ENCODE measurements around the gene RNLS.
A peak's percentile ranks its signal among the peaks of the same experiment; 100 is the strongest.

RNLS gene

DNA sequence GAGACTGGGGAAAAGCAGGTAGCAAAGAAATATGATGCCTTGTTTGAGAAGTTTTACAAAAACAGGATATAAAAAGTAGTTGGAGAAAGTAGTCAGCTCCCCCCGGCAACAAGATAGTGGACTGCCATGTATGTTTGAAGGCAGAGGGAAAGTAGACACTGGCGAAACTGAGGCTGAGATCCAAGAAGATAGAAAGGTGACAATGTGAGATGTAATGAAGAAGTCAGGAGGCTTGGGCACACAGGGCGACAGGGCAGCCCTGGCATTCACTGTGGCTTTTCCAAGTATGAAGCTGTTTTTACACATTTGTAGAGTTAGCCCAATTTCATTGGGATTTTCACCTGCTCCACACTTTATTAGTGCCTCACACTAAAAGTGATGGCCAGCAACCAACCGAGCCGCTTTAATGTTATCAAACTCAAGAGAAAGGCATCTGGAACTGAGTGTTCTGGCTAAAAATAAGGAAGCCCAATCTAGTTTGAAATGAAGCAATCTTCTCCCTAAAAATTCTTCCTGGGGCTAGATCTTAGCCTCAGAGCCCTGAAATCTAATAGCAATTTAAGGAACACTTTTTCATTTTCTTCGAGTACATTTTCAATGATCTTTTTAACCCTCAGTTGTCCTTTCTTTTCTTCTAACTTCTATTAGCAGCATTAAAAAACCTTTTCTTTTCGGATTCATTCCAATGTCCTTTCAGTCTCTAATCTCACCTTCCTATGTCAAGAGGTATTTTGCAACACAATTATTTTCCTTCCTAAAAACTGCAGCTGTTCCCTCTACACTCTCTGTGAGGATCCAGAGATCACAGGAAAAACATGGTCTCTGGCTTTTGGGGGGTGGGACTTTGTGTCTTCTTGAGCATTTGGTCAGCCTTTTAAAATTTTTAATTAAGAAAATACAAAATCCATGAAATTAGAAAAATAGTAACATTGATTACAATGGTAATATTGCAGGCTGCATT lies 108.0 kb downstream of the RNLS start:
- DNase-seq (ENCODE audit: low spot score) = no peak

DNA sequence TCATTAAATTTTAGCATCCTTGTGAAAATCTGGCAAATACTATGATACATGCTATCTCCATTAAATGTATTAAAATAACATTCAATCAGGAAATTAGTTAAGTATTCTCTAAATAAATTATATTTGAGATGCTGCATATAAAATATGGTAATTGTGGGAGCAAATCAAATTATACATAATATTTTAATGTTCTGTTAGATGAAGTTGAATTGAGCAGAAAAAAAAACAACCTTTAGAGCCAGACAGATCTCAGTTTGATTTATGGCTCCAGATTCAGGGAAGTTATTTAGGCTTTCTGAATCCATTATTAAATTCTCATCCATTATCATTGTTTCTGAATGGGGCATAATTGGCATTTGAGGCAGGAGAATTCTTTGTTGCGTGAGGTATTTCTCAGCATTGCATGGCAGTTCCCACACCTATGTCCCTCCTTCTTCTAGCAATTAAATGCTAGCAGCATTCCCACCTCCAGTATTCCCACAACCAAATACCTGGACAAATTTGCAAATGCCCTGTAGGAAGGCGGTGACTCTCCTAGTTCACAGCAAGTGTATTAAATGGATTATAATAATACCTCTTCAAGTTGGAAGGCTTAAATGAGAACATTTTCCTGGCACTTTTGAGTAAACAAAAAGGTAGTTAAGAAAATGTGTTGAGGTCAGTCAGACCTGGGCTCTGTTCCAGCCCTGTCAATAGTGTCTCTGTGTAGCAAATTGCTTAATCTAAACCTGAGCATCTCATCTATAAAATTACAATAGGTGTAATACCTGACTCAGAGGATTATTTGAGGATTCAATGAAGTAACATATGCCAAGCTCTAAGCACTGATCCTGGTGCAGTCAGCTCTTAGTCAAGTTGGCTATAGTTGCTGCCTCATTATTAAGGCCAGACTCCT lies 108.9 kb downstream of the RNLS start:
- peak; percentile 37 for DNase-seq (ENCODE audit: low spot score)

- DNase-seq (ENCODE audit: low spot score) = peak; percentile 16
Observed at GRCh38 chr10:88472540-88472939, 110.6 kb downstream of the RNLS start.

- no peak for DNase-seq (ENCODE audit: low spot score)
Observed at GRCh38 chr10:88471899-88472298, 111.2 kb downstream of the RNLS start.

- peak; percentile 18 for DNase-seq (ENCODE audit: low spot score)
Observed at GRCh38 chr10:88467835-88468485, 115.2 kb downstream of the RNLS start.

DNA sequence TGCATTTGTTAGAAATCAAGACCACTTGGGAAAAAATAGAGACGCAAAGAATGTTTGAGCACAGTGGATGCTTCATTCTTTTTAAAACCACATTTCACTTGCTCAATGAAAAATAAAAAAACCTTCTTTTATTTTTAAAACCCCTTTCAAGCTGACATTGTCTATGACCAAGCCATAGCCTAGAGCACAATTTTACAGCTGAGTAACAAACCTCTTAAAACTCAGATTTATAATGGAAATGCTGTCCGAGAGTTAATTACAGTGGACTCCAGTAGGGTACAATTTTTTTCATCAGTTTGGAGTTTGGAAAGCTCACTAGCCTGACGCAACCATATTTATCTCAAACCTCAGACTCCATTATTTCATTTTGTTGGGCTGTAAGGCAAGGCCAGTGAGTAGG lies 116.3 kb downstream of the RNLS start:
- DNase-seq (ENCODE audit: low spot score) = no peak

DNA sequence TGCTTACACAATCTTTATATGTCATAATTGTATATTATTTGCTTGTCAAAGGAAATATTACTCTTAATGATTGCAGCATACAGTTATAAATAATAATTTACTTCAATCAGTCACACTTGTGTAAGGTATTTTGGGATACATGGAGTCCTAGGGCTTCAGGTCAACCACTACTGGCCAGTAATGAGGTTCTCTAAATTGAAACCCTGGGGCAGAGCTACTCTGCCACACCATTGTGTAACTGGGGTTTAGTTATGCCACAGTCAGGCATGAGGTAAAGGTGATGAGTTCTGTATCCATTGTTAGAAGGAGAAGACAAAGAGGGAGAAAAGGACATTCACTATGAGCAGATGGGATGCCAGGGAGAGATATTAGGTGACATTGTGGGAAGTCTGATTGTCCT lies 117.4 kb downstream of the RNLS start:
- no peak for DNase-seq (ENCODE audit: low spot score)

DNA sequence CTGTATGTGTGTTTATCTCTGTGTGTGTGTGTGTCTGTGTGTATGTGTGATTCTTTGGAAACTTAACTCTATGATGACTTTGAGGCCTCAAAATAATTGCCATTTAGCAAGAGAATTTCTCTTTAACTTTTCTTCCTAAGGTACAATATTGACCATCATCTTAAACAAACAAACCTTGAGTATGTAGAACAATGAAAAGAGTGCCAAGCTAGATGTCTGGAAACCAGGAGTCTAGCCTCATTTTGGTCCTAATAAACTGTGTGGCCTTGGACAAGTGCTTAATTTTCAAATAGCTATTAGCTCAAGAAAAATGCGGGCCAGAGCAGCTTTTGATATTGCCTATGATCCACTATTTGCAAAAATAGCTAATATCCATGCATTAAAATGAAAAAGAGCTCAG lies 119.3 kb downstream of the RNLS start:
- no peak for DNase-seq (ENCODE audit: low spot score)

DNA sequence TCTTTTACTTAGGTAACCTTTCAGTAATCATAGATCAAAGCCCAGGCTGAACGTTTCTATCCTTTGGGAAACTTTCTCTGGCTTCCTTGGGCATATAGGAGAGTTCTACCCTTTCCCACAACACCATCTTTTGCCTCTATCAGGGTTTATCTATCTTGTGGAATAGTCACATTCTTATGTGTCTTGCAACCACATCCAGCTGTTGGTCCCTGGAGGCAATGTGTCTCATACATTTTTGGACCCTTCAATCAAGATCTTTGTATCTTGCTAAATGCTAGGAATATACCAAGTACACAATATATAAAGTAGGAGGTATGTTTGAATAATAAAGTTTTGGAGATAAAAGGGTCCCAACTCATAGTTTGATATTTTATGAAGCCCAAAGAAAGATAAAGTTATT lies 121.7 kb downstream of the RNLS start:
- DNase-seq (ENCODE audit: low spot score) = no peak

DNA sequence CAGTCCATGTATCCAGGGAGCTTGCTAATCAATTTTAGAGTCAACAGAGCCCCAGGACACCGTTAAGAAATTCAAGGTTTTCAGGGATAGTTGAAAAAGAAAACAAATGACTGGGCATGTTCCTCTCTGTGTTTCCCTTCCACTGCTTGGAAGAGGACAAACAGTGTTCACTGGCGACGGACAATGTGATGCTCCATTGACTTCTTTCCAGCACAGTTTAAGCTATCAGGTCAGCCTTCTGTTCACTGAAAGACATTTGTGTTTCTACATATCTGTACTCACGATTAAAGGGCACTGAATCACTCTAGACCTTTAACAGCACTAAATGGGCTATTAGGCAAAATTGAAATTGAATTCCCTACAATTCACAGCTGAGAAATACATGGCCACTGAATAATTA lies 123.6 kb downstream of the RNLS start:
- DNase-seq (ENCODE audit: low spot score) = no peak

GRCh38 chr10:88458209-88458608 lies 124.9 kb downstream of the RNLS start:
- no peak for DNase-seq (ENCODE audit: low spot score)

DNA sequence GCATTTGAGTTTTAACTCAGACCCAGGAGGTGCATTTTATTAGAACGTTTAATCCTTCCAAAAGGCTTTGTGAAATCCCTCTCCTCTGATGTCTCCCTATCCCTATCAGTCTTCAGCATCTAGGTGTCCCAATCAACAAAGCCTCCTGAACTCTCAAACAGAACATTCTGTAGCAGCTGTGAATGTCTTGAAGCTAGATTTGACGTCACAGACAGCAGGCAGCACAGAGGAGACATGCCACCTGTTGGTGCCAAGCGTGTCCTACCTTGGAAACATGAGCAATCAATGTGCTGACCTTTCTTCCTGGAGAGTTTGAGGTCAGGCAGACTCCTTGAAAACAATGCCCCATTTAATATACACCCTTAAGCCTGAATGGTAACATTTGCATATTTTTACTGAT lies 125.5 kb downstream of the RNLS start:
- no peak for DNase-seq (ENCODE audit: low spot score)

- DNase-seq (ENCODE audit: low spot score) = no peak
Observed at GRCh38 chr10:88456730-88457129, 126.4 kb downstream of the RNLS start.

- no peak for DNase-seq (ENCODE audit: low spot score)
Observed at GRCh38 chr10:88455831-88456230, 127.3 kb downstream of the RNLS start.

DNA sequence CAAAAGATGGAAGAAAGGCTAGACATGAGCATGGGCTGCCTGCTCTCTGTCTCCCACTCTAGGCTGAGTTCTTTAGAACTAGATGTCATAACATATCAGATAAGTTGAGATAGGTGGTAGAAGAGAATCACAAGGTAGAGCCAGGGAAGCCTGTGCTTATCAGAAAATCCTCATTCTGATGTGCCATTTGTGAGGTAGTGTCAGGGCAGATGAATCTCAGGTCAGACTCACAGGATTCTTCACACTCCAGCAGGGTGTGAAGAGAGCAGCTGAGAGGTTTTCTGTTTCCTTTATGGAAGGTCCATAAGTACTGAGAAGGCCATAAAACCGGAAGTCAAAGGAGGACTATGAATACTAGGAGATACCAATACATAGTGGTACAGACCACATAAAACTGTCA lies 132.9 kb downstream of the RNLS start:
- no peak for DNase-seq (ENCODE audit: low spot score)

DNA sequence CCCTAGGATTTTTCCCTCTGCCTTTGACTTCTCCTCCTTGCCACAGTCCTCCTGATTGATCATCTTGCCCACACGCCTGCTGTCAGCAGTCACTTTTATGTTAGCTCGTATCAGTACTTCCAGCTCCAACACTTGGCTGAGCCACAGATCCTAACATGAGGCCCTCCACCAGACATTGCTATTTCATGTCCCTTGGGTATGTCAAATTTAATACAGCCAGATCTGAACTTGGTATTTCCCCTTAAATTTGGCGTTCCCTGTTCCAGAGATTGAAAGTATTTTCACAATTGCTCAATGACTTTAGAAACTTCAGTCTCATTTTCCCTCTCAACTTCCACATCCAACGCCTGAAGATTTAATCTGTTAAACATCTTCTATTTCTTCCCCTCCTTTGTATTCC lies 140.4 kb downstream of the RNLS start:
- DNase-seq (ENCODE audit: low spot score) = no peak

- DNase-seq (ENCODE audit: low spot score) = no peak
Observed at GRCh38 chr10:88440541-88440940, 142.6 kb downstream of the RNLS start.

- no peak for DNase-seq (ENCODE audit: low spot score)
Observed at GRCh38 chr10:88439932-88440331, 143.2 kb downstream of the RNLS start.

- no peak for DNase-seq (ENCODE audit: low spot score)
Observed at GRCh38 chr10:88437411-88437810, 145.7 kb downstream of the RNLS start.

DNA sequence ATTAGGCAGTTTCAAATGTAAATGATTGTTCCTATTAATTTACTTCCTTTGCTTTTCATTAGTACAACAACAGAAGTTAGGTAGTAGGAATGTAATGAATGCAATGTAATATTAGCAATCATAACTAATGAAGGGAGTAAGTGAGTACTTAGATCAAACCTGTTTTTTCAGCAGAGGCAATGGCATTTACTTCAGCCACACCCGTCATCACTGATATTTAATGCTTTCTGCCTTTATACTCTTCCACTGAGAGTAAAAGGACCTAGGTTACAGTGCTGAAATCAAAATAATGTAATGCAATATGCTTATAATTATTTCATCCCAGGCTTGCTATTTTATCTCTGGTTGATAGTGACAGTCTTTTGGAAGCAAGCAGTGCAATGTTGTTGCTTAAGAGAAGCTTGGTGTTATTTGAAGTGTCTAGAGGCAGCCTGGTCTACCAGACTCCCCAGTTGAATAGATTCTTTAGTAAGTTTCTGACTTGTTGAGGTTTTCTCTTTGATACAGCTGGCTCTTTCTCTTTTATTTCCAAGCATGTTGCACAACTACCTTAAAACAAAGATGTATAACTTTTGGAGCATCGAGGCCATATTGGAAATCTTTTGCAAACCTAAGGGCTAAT lies 149.4 kb downstream of the RNLS start:
- DNase-seq (ENCODE audit: low spot score) = no peak

DNA sequence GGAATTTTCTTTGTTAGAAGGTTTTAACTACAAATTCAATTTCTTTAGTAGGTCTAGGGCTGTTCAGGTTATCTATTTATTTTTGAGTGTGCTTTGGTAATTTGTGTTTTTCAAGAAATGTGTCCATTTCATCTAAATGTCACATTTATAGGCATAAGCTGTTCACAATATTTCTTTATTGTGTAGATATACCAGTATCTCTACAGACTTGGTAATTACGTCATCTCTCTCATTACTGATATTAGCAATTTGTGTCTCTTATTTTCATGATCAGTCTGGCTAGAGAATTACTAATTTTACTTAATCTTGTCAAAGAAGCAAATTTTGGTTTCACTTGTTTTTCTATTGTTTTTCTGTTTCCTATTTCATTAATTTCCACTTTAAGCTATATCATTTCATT lies 152.0 kb downstream of the RNLS start:
- no peak for DNase-seq (ENCODE audit: low spot score)

- no peak for DNase-seq (ENCODE audit: low spot score)
Observed at GRCh38 chr10:88428976-88429375, 154.1 kb downstream of the RNLS start.

Data from kidney tubule cell (primary cell).